Naive B cell (primary cell): Measurements from ENCODE around the gene PAGE2. TPM values are rescaled to one million over a fixed set of nuclear protein-coding genes. Genes with fewer than 3 reads are reported as not detected.
"Not testable (repeated sequence)": the region's sequence is repeated elsewhere in the genome, so short reads cannot be mapped to it uniquely, and the experiment has no call there.

Experiments used
- ATAC-seq, 2 donors: fragments of 150-1000 bp; cut with Tn5 transposase; 2 replicates each; pipeline ENCODE4 v1.10.0; 2021; ENCODE audit warnings: low read depth in 2 of 2, mild to moderate bottlenecking in 2 of 2, moderate library complexity in 2 of 2
- DNase-seq: peaks from one replicate; pipeline ENCODE4 v3.0.0; 2022
- H3K27ac Mint-ChIP-seq, 6 donors: one replicate each; pipeline ENCODE4 v1.8.0; 2020 to 2022; ENCODE audit warnings: mild to moderate bottlenecking in 6 of 6, mixed read lengths in 6 of 6, moderate library complexity in 5 of 6, inconsistent platforms in 2 of 6
- H3K27me3 Mint-ChIP-seq, 3 donors: one replicate each; pipeline ENCODE4 v1.8.0; 2021 to 2022; ENCODE audit warnings: mixed read lengths in 3 of 3, mild to moderate bottlenecking in 1 of 3
- H3K36me3 Mint-ChIP-seq, 2 donors: one replicate each; pipeline ENCODE4 v1.8.0; 2020 to 2022; ENCODE audit warnings: mixed read lengths in 2 of 2, inconsistent platforms in 1 of 2, mild to moderate bottlenecking in 1 of 2
- H3K4me1 Mint-ChIP-seq, 3 donors: one replicate each; pipeline ENCODE4 v1.8.0; 2020 to 2022; ENCODE audit warnings: mixed read lengths in 3 of 3, inconsistent platforms in 1 of 3, mild to moderate bottlenecking in 1 of 3, moderate library complexity in 1 of 3
- H3K4me3 Mint-ChIP-seq, 8 donors: one replicate each; pipeline ENCODE4 v1.8.0; 2020 to 2022; ENCODE audit warnings: mild to moderate bottlenecking in 8 of 8, mixed read lengths in 8 of 8, moderate library complexity in 8 of 8, inconsistent platforms in 2 of 8
- H3K9me3 Mint-ChIP-seq, 7 donors: one replicate each; pipeline ENCODE4 v1.8.0; 2020 to 2022; ENCODE audit warnings: mixed read lengths in 7 of 7, mild to moderate bottlenecking in 5 of 7, inconsistent platforms in 2 of 7, moderate library complexity in 1 of 7
- polyA plus RNA-seq, 6 donors: library from polyadenylated mRNA; unstranded; fragments of 300-500 nt; fragmentation: Illumina TruSeq; gene quantifications; one replicate each; pipeline ENCODE4 v1.2.3, GENCODE V29; 2021; ENCODE audit warnings: low read depth in 6 of 6

PAGE2 gene
- polyA plus RNA-seq, 6 donors from 2014 or later: not detected

GRCh38 chrX:55140800-55141199 lies 52.0 kb downstream of the PAGE2 start:
- DNase-seq, H3K36me3 Mint-ChIP-seq, ATAC-seq, H3K4me1 Mint-ChIP-seq, H3K27ac Mint-ChIP-seq, H3K27me3 Mint-ChIP-seq: not testable (repeated sequence)
- H3K4me3 Mint-ChIP-seq: peak overlapping the region in 1 of 8 donors; percentile 57
- peaks cover 1 to 11% (median 9%) of the 10 kb centered on the region in 7 donors for H3K9me3 Mint-ChIP-seq

Other genes with a start within 250 kb of the PAGE2 start
- 1 to 10 TPM in 4 of 6 donors, under 1 TPM in 1, not detected in 1; 0.40 to 1.6 (median 1.4) TPM for gene TRO, start 168.2 kb upstream of the PAGE2 start, polyA plus RNA-seq
- under 1 TPM in 2 of 6 donors, not detected in 4; 0.16 to 0.22 TPM for gene PFKFB1, start 94.8 kb upstream of the PAGE2 start, polyA plus RNA-seq
- 10 to 100 TPM; 11.8 to 28.6 (median 21.6) TPM for gene APEX2, start 88.7 kb upstream of the PAGE2 start, polyA plus RNA-seq
- gene ALAS2, start 58.0 kb upstream of the PAGE2 start, polyA plus RNA-seq: 10 to 100 TPM in 1 of 6 donors, 1 to 10 TPM in 3, under 1 TPM in 1, not detected in 1; 0.21 to 12.6 (median 1.4) TPM
- not detected for gene PAGE2B, start 14.0 kb upstream of the PAGE2 start, polyA plus RNA-seq
- gene PAGE5, start 131.3 kb downstream of the PAGE2 start, polyA plus RNA-seq: not detected
- not detected for gene PAGE3, start 175.9 kb downstream of the PAGE2 start, polyA plus RNA-seq